Measurements from ENCODE around the gene VPS35L. TPM values are rescaled to one million over a fixed set of nuclear protein-coding genes. Genes with fewer than 3 reads are reported as not detected.

The VPS35L gene
- total and polyA plus RNA-seq, 2 of the 13 experiments (the other 11 are each of a cell fraction or from before 2014, with no cell fraction given): 1.4 to 1.6 TPM

- TF ChIP-seq RERE (CRISPR knock-in tag; IDR thresholded peaks at IDR 0.05; ENCODE audit: low read depth): no peak
These were observed 52.2 kb downstream of the VPS35L start (continued) for GRCh38 chr16:19607616-19608280.

GRCh38 chr16:19609359-19609758 lies 53.9 kb downstream of the VPS35L start:
- Histone ChIP-seq H3K27me3 (ENCODE audit: control insufficient read depth in 1 of 2, insufficient read depth in 2 of 2, low read length in 2 of 2) (no peaks in the 10 kb centered on the region), H2AFZ (ENCODE audit: low read length) (no peak overlapping the region), H3K79me2 (ENCODE audit: insufficient read depth, low read length) (no peaks in the 10 kb centered on the region), H3K9me3 (ENCODE audit: low read length) (no peaks in the 10 kb centered on the region), H3K36me3 (replicated peaks in 1 of 2; ENCODE audit: control insufficient read depth in 1 of 2, insufficient read depth in 2 of 2, low read length in 2 of 2) (no peaks in the 10 kb centered on the region), H4K20me1 (ENCODE audit: insufficient read depth, low read length) (no peaks in the 10 kb centered on the region), H3K9ac (ENCODE audit: insufficient read depth, low read depth, low read length) (no peak overlapping the region), H3K4me2 (ENCODE audit: low read depth, low read length) (no peak overlapping the region), H3K4me3 (replicated peaks in 1 of 3; ENCODE audit: insufficient read depth in 1 of 3, low read depth in 2 of 3, low read length in 3 of 3) (no peak overlapping the region), H3K4me1 (ENCODE audit: insufficient read depth, low read length) (no peaks in the 10 kb centered on the region), H3K27ac (ENCODE audit: extremely low read length, insufficient read depth, low read length) (no peak overlapping the region)
- DNase-seq (ENCODE audit: low spot score) (no peak), ATAC-seq (no peak), FAIRE-seq (no peak)
- BruUV-seq (replicated peaks): no TSS peak
- in situ Hi-C loops (cut with HindIII; ENCODE audit: extremely low pct_ligation_motif_present, low pct_unique_long_range_greater_than_20kb) (no loop called here), intact Hi-C loops (cut with micrococcal nuclease; ENCODE audit: unreplicated experiment) (loop anchor here (10.0 kb wide), 1 partner anchor 695 kb away; no protein-coding TSS in a partner anchor)
- ChIA-PET CTCF (ENCODE audit: low intra/inter-chr PET ratio, low total read pairs) (no interaction called here), POLR2A (no interaction called here)
- 39% methylated on average over 5 of the region's 5 CpGs for WGBS (ENCODE audit: low lambda C conversion rate)
- TF ChIP-seq HDAC2 (CRISPR knock-in tag; IDR thresholded peaks at IDR 0.05) (no peak), NFE2L2 (IDR thresholded peaks at IDR 0.05; ENCODE audit: low read length) (peak; percentile 94), MAFK (conservative IDR thresholded peaks at IDR 0.05 in 1 of 2, IDR thresholded peaks at IDR 0.05 in 1 of 2; ENCODE audit: low read length in 2 of 2) (peak; percentile 70 to 74), NR2F1 (CRISPR knock-in tag; IDR thresholded peaks at IDR 0.05) (no peak), ZNF292 (CRISPR knock-in tag; IDR thresholded peaks at IDR 0.05; ENCODE audit: borderline replicate concordance, low read depth) (no peak), ZBTB1 (CRISPR knock-in tag; IDR thresholded peaks at IDR 0.05; ENCODE audit: borderline replicate concordance) (no peak), IKZF4 (CRISPR knock-in tag; IDR thresholded peaks at IDR 0.05; ENCODE audit: borderline replicate concordance, low read depth, not compliant biosample characterization) (no peak), YEATS4 (CRISPR knock-in tag; IDR thresholded peaks at IDR 0.05; ENCODE audit: borderline replicate concordance) (no peak)
- TF ChIP-seq, protein P1, sequence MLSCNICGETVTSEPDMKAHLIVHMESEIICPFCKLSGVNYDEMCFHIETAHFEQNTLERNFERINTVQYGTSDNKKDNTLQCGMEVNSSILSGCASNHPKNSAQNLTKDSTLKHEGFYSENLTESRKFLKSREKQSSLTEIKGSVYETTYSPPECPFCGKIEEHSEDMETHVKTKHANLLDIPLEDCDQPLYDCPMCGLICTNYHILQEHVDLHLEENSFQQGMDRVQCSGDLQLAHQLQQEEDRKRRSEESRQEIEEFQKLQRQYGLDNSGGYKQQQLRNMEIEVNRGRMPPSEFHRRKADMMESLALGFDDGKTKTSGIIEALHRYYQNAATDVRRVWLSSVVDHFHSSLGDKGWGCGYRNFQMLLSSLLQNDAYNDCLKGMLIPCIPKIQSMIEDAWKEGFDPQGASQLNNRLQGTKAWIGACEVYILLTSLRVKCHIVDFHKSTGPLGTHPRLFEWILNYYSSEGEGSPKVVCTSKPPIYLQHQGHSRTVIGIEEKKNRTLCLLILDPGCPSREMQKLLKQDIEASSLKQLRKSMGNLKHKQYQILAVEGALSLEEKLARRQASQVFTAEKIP (CRISPR knock-in tag; IDR thresholded peaks at IDR 0.05; ENCODE audit: borderline replicate concordance): no peak
- TF ChIP-seq, protein P2, sequence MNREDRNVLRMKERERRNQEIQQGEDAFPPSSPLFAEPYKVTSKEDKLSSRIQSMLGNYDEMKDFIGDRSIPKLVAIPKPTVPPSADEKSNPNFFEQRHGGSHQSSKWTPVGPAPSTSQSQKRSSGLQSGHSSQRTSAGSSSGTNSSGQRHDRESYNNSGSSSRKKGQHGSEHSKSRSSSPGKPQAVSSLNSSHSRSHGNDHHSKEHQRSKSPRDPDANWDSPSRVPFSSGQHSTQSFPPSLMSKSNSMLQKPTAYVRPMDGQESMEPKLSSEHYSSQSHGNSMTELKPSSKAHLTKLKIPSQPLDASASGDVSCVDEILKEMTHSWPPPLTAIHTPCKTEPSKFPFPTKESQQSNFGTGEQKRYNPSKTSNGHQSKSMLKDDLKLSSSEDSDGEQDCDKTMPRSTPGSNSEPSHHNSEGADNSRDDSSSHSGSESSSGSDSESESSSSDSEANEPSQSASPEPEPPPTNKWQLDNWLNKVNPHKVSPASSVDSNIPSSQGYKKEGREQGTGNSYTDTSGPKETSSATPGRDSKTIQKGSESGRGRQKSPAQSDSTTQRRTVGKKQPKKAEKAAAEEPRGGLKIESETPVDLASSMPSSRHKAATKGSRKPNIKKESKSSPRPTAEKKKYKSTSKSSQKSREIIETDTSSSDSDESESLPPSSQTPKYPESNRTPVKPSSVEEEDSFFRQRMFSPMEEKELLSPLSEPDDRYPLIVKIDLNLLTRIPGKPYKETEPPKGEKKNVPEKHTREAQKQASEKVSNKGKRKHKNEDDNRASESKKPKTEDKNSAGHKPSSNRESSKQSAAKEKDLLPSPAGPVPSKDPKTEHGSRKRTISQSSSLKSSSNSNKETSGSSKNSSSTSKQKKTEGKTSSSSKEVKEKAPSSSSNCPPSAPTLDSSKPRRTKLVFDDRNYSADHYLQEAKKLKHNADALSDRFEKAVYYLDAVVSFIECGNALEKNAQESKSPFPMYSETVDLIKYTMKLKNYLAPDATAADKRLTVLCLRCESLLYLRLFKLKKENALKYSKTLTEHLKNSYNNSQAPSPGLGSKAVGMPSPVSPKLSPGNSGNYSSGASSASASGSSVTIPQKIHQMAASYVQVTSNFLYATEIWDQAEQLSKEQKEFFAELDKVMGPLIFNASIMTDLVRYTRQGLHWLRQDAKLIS (CRISPR knock-in tag; IDR thresholded peaks at IDR 0.05): no peak

Data from HepG2 (cell line).